Measurements from ENCODE around the gene PPP6R1.
"Not testable (repeated sequence)": the region's sequence is repeated elsewhere in the genome, so short reads cannot be mapped to it uniquely, and the experiment has no call there.

The PPP6R1 gene

DNA sequence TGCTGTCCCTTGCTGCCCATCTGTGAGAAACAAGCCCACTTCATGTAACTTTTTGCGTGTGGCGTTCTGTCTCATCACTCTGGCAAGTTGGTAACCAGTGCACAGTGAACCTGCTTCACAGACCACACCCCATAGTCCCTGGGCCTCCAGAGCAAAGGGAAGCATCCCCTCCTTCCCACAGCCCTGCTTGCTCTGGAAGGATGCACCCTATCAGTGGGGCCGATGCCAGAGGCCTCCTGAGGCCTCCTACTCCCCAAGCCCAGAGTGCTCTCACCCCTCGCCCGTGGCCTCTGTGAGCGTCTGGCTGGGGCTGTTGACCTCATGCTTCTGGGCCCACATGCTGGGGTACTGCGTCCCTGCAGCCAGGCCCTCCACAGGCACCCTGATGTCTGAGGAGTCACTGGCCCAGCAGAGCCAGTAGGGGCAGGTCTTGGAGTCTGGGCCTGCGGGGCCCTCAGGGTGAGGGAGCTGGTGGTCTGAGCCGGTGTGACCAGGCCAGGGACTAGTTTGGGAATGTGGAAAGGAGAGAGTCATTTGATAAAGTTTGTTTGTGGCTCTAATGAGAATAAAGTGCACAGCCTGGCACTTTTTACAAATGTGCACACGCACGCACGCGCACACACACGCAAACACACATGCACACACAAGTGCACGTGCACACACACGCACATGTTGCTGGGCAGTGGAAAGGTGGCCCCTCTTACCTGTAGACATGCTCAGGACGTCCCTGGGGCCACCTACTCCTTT is 35.4 kb downstream of the PPP6R1 start:
- DNase-seq = no peak
- H3K4me1 Mint-ChIP-seq = no peaks in the 10 kb centered on the region
- H3K27me3 Mint-ChIP-seq = no peaks in the 10 kb centered on the region
- CTCF ChIA-PET = no interaction called here
- peaks cover 5% of the 10 kb centered on the region for H3K9me3 Mint-ChIP-seq
- H3K36me3 Mint-ChIP-seq = peaks cover 31% of the 10 kb centered on the region
- H3K27ac Mint-ChIP-seq = peak overlapping the region; percentile 58
- H3K4me3 Mint-ChIP-seq = no peak overlapping the region

DNA sequence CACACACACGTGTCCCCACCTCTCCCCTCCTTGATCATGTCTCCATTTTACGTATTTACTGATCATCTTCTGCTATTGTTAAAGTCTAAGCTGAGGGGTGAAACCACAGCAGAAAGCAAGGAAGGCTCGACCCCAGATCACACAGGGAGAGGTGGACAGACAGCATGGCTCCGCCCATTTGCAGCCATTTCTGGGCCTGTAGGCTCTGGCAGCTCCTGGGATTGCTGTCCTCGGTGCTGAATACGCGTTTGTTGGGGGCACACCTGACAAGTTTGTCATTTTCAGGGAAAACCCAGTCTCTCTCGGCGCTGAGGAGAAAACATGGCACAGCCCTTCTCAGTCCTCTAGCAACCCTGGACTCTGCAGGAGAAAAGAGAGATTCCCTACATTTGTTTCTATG is 38.3 kb downstream of the PPP6R1 start:
- peaks cover 22% of the 10 kb centered on the region for H3K27me3 Mint-ChIP-seq
- H3K4me3 Mint-ChIP-seq = no peak overlapping the region
- H3K36me3 Mint-ChIP-seq = peaks cover 16% of the 10 kb centered on the region
- peaks cover 14% of the 10 kb centered on the region for H3K4me1 Mint-ChIP-seq
- CTCF ChIA-PET = no interaction called here
- DNase-seq = no peak
- H3K9me3 Mint-ChIP-seq = peaks cover 5% of the 10 kb centered on the region
- H3K27ac Mint-ChIP-seq = no peak overlapping the region

DNA sequence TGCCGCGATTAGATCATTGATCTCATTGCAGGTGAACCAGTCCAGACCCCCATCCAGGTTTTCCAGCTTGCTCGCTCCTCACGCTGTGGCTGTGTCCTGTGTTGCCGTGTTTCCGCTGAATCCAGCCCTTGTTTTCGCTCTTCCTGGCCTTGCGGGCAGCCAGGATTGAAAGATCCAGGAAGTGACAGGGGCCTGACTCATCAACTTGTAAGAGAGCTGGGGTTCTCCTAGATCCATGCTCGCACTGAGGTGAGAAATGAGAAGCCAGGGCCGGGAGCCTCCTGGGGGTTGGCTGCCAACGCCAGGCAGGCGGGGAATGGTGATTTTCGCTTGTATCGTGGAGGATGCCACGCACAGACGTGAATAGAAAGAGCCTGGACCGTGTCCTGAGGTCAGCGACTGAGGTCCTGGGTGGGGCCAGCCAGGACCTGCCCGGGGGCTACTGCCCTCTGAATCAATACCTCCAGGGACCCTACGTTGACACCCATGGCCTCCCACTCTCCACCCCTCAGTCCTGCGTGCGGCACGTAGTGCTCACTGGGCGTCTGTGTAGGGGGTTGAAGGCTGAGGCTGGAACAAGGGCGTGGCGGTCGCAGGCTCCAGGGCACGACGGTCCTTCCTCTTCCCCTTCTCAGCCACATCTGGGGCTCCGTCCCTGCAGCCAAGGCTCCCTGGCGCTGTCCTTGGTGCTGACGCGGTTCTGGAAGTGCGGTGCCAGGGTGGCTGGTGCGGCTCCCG is 42.2 kb downstream of the PPP6R1 start:
- CTCF ChIA-PET = interaction anchor here (1.1 kb wide), 1 partner anchor 76 kb away, joined by 3 read pairs; no protein-coding TSS in a partner anchor
- H3K9me3 Mint-ChIP-seq = peaks cover 15% of the 10 kb centered on the region
- H3K4me1 Mint-ChIP-seq = peaks cover 14% of the 10 kb centered on the region

DNA sequence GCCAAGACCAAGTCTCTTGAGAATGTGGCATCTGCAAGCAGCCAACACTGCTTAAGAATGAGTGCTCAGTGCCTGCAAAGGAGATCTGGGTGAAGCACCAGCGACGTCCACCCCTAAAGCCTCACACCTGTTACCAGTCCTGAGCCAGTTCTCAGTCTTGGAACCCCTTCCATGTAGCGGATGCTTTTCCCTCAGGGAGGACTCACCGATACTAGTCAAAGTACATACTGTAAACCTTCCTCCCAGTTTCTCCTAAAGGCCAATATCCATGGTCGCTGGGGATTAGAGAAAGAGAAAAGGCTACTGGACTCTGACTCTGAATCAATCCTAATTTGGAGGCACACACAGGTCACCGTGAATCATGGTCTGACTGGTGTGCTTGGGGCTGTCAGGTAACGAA is 45.3 kb downstream of the PPP6R1 start:
- Mint-ChIP-seq H3K27me3 (peaks cover 61% of the 10 kb centered on the region), H3K4me1 (peaks cover 14% of the 10 kb centered on the region), H3K9me3 (peaks cover 10% of the 10 kb centered on the region), H3K4me3 (no peak overlapping the region), H3K27ac (no peak overlapping the region), H3K36me3 (no peaks in the 10 kb centered on the region)
- CTCF ChIA-PET = interaction anchor here (0.8 kb wide), 1 partner anchor 10 kb away, joined by 3 read pairs; no protein-coding TSS in a partner anchor
- no peak for DNase-seq

More for the DNA sequence above, 42.2 kb downstream of the PPP6R1 start:
- DNase-seq = peak; percentile 76
- peaks cover 11% of the 10 kb centered on the region for H3K36me3 Mint-ChIP-seq
- peaks cover 45% of the 10 kb centered on the region for H3K27me3 Mint-ChIP-seq
- peak overlapping the region; percentile 69 for H3K27ac Mint-ChIP-seq
- peak overlapping the region; percentile 21 for H3K4me3 Mint-ChIP-seq

DNA sequence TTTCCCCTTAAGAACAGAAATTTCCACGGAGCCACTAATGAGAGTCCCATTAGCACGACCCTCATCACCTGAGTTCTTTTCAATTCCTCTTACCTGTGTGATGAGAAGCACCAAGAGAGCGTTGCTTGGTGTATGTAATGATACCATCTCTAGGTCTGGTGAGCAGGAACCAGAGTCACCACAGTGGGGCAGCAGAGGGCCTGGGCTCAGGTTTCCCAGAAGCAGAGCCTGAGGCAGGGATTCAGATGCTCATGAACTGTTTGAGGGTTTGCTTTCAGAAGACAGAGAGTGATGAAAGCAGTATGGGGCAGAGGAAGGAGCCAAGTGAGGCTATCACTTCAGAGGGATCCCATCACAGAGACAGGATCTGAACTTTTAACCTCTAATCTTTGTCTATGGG is 46.4 kb downstream of the PPP6R1 start:
- Mint-ChIP-seq H3K27me3 (peaks cover 57% of the 10 kb centered on the region), H3K36me3 (no peaks in the 10 kb centered on the region), H3K9me3 (peaks cover 10% of the 10 kb centered on the region), H3K4me1 (peaks cover 11% of the 10 kb centered on the region), H3K27ac (no peak overlapping the region), H3K4me3 (no peak overlapping the region)
- peak; percentile 71 for DNase-seq
- CTCF ChIA-PET = interaction anchor here (0.8 kb wide), 1 partner anchor 9 kb away, joined by 3 read pairs; no protein-coding TSS in a partner anchor

DNA sequence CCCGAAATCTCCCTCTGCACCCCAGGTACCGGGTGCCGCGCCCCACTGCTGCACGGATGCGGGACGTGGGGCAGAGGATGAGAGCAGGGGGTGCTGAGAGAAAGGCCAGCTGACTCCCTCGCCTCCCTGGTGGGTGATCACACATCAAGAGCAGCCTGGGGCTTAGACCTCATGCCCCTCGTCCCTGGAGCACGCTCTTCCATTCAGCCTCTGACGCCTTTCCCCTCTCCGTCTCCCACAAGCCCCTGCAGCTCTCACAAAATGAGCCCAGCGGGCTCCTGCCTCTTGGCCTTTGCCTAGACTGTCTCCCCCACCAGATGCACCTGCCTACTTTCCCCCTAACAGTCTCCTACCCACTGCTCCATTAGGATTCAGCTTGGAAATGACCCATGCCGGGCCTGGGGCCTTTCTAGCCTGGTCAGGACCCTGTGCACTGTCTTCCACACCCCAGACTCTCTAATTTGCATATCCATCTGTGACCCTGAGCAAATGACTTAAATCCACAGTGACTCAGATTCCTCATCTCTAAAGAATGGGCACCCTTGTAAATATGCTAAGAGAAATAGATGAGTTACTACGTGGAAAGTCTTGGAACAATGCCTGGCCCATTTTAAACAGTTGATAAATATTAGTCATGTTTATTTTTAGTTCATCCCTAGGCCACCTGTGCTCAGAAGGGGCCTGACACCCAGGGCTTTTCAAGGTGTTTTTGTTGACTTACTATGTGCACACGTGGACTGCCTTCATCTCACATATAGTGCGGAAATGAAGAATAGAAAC is 48.9 kb downstream of the PPP6R1 start:
- CTCF ChIA-PET = no interaction called here
- H3K4me3 Mint-ChIP-seq = no peak overlapping the region
- H3K36me3 Mint-ChIP-seq = no peaks in the 10 kb centered on the region
- H3K4me1 Mint-ChIP-seq = peaks cover 3% of the 10 kb centered on the region
- no peak for DNase-seq
- H3K27ac Mint-ChIP-seq = no peak overlapping the region
- peaks cover 56% of the 10 kb centered on the region for H3K27me3 Mint-ChIP-seq
- peaks cover 10% of the 10 kb centered on the region for H3K9me3 Mint-ChIP-seq

DNA sequence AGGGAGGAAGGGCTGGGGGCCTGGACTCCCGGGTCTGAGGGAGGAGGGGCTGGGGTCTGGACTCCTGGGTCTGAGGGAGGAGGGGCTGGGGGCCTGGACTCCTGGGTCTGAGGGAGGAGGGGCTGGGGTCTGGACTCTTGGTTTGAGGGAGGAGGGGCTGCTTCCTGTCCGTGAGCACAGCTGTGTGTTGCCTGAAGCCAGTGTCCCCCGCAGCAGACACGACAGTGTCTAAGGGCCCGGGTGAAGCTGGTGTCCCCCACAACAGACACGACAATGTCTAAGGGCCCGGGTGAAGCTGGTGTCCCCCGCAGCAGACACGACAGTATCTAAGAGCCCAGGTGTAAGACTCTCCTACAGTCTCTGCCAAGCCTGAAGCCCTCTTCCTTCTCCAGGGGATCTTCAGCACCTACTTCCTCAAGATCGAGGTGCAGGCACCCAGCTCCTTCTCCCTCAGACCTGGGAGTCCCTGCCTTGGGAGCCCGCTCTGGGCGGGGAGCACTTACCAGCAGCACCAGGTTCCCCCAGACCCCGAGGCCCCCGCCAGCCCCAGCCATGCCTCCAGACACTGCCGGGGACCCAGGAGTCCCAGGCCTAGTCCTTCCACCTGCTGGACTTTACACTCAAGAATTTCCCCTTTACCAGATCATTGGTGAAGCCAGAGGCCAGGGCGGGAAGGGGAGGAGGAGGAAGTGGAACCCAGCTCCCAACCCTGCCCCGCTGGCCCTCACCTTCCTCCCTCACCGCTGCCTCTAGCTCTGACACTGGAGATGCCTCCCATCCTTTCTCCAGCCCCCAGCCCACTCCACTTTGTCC is 49.7 kb downstream of the PPP6R1 start, which contains the start of gene PTPRH:
TSS of gene PTPRH (minus strand) at position 622 of the 813 bp plus-strand sequence. CDS start at position 554, 68 bp downstream.
- no peak for DNase-seq
- CTCF ChIA-PET = no interaction called here
- Mint-ChIP-seq H3K27ac (no peak within 1 kb of the TSS), H3K4me1 (peaks cover 3% of the 10 kb centered on the region), H3K27me3 (peaks cover 54% of the 10 kb centered on the region), H3K36me3 (no peaks in the 10 kb centered on the region), H3K4me3 (no peak within 1 kb of the TSS), H3K9me3 (peaks cover 9% of the 10 kb centered on the region)

DNA sequence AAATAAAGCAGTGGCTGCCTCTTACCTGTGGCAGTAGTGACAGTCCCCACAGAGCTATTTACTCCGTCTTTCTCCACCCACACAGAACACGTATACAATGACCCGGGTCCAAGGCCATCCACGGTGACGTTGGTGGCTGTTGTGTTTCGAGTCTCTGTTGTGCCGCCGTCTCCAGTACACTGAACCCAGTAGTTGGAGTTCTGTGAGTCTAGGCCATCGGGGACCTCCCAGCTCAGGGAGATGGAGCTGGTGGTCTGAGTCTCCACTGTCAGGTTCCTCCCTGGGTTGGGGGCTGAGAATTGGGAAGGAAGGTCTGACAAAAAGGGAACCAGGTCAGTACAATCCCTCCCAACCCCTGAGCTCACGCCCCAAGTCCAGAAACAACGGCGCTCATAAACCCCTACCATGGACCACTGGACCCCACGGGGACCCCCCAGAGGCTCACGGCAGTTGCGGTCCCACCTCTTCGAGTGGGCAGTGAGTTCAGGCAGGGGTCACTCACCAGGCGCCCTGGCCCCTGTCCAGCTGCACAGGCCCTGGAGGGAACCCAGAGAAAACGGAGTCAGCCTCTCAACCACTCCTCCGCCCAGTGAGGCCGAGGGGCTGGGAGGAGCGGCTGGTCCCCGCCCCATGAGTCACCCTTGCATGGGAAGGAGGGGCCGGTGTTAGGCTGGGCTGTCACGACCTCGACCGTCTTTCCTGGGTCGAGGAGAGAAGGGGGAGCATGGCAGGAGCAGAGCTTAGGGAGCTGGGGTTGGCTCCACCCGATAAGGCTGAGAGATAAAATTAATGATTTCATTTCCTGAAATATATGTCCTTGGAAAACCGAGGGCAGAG is 51.9 kb downstream of the PPP6R1 start:
- H3K9me3 Mint-ChIP-seq = no peaks in the 10 kb centered on the region
- peaks cover 3% of the 10 kb centered on the region for H3K4me1 Mint-ChIP-seq
- H3K36me3 Mint-ChIP-seq = no peaks in the 10 kb centered on the region
- CTCF ChIA-PET = interaction anchor here (0.7 kb wide), 1 partner anchor 177 kb away, joined by 3 read pairs; no protein-coding TSS in a partner anchor
- no peak overlapping the region for H3K4me3 Mint-ChIP-seq
- H3K27me3 Mint-ChIP-seq = peaks cover 61% of the 10 kb centered on the region
- DNase-seq = peak; percentile 52
- H3K27ac Mint-ChIP-seq = peak overlapping the region; percentile 20

DNA sequence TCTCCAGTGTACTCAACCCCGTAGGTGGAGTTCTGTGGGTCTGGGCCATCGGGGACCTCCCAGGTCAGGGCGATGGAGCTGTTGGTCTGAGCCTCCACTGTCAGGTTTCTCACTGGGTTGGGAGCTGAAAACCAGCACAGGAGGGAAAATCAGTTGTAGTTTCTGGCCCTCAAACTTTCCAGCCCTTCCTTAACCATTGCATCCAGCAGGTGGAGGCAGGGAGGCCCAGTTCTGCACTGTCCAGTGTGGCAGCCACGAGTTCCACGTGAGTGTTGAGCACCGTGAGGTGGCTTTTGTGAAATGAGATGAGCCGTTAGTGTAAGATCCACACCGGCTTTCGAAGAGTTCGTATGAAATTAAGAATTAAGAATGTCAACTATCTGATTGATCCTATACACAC is 56.6 kb downstream of the PPP6R1 start:
- H3K27me3 Mint-ChIP-seq = peaks cover 69% of the 10 kb centered on the region
- H3K36me3 Mint-ChIP-seq, H3K9me3 Mint-ChIP-seq, CTCF ChIA-PET, DNase-seq, H3K4me1 Mint-ChIP-seq, H3K4me3 Mint-ChIP-seq, H3K27ac Mint-ChIP-seq: not testable (repeated sequence)

DNA sequence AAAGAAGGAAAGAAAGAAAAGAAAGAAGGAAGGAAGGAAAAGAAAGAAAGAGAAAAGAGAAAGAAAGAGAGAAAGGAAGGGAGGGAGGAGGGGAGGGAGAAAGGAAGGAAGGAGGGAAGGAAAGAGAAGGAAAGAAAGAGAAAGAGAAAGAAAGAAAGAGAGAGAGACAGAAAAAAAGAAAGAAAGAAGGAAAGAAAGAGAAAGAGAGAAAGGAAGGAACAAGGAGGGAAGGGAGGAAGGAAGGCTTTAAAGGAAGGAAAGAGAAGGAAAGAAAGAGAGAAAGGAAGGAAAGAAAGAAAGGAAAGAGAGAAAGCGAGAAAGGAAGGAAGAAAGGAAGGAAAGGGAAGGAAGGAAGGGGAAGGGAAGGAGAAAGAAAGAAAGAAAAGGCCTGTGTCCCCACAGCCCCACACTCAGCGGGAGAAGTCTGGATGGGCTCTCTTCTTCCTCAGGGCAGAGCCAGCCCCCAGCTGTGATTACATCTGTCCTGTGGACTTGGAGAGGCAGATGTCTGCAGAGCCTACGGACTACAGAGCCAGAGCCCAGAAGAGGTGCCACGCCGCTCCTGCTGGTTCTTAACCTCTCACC is 59.1 kb downstream of the PPP6R1 start:
- no peaks in the 10 kb centered on the region for H3K36me3 Mint-ChIP-seq
- peaks cover 47% of the 10 kb centered on the region for H3K27me3 Mint-ChIP-seq
- H3K27ac Mint-ChIP-seq = no peak overlapping the region
- DNase-seq = no peak
- CTCF ChIA-PET = interaction anchor here (1.2 kb wide), 1 partner anchor 218 kb away, joined by 3 read pairs; no protein-coding TSS in a partner anchor
- no peak overlapping the region for H3K4me3 Mint-ChIP-seq
- H3K4me1 Mint-ChIP-seq = no peaks in the 10 kb centered on the region
- H3K9me3 Mint-ChIP-seq = no peaks in the 10 kb centered on the region

DNA sequence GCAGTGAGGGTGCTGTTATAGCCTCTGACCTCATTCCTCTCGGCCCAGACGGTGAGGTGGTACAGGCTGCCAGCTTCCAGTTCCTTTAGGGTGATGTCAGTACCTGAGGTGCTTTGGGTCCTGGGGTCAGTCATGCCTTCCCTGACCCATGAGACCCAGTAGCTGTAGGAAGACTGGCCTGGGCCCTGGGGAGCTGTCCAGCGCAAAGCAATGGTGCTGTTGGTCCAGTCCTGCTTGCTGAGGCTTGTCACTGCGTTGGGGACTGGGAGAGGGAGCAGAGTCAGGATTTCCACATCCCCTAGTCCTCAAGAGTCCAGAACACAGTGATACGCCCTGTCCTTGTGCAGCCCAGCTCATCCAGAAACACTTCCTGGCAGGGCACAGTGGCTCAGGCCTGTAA is 60.2 kb downstream of the PPP6R1 start:
- H3K27me3 Mint-ChIP-seq = peaks cover 44% of the 10 kb centered on the region
- no peaks in the 10 kb centered on the region for H3K36me3 Mint-ChIP-seq
- CTCF ChIA-PET = interaction anchor here (1.2 kb wide), 1 partner anchor 219 kb away, joined by 3 read pairs; no protein-coding TSS in a partner anchor
- H3K9me3 Mint-ChIP-seq = no peaks in the 10 kb centered on the region
- H3K4me3 Mint-ChIP-seq = no peak overlapping the region
- no peak for DNase-seq
- H3K27ac Mint-ChIP-seq = no peak overlapping the region
- H3K4me1 Mint-ChIP-seq = no peaks in the 10 kb centered on the region

DNA sequence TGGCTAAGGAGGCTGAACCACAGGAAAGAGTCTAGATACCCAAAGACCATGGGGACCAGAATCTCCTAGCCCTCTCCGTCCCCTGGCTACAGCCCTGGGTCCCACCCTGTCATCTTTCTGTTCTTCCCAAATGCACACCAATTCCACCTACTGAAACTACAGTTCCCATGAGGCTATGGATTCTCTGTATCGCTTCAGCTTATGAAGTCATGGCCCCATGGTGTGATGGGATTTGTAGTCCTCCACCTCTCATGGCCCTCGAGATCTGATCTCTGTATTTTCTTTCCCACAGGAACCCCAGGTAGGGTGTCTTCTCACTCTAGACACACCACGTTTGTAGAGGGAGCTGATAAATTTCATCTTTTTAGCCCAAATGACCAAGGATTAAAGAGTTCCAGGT is 61.3 kb downstream of the PPP6R1 start:
- no peak overlapping the region for H3K27ac Mint-ChIP-seq
- no peaks in the 10 kb centered on the region for H3K9me3 Mint-ChIP-seq
- no peaks in the 10 kb centered on the region for H3K36me3 Mint-ChIP-seq
- no peak overlapping the region for H3K4me3 Mint-ChIP-seq
- no peak for DNase-seq
- H3K27me3 Mint-ChIP-seq = peaks cover 41% of the 10 kb centered on the region
- CTCF ChIA-PET = no interaction called here
- H3K4me1 Mint-ChIP-seq = no peaks in the 10 kb centered on the region
